DND-41 (cell line): ENCODE measurements around the gene SCRN1.

Experiments
- ATAC-seq: fragments of 200-7000 bp; cut with Tn5 transposase; 3 replicates; pipeline ENCODE4 v1.9.1; 2021; ENCODE audit warnings: low read depth; ENCODE audit not compliant: insufficient read depth
- DNase-seq: peaks from one replicate; pipeline ENCODE4 v3.0.0-alpha.2; 2020
- H2AFZ ChIP-seq: 2 replicates; pipeline ENCODE4 v1.6.0; 2012; ENCODE audit warnings: low read depth, low read length
- H3K27ac ChIP-seq: 2 replicates; pipeline ENCODE4 v1.5.1; 2012; ENCODE audit warnings: low read length, inconsistent platforms
- H3K27me3 ChIP-seq: fragments of 200-600 bp; sonication (generic); 2 replicates; pipeline ENCODE4 v1.6.0; 2012; ENCODE audit warnings: low read length, mild to moderate bottlenecking, inconsistent platforms; ENCODE audit not compliant: insufficient read depth, poor library complexity
- H3K36me3 ChIP-seq: 2 replicates; pipeline ENCODE4 v1.5.1; 2012; ENCODE audit warnings: low read length, inconsistent platforms; ENCODE audit not compliant: insufficient read depth
- H3K4me1 ChIP-seq: 2 replicates; pipeline ENCODE4 v1.5.1; 2012; ENCODE audit warnings: mild to moderate bottlenecking, low read length; ENCODE audit not compliant: insufficient read depth
- H3K4me2 ChIP-seq: 2 replicates; pipeline ENCODE4 v1.6.0; 2012; ENCODE audit warnings: mild to moderate bottlenecking, moderate library complexity, low read length, inconsistent platforms; ENCODE audit not compliant: insufficient read depth
- H3K4me3 ChIP-seq, 2 experiments: fragments of 200-600 bp in 1 of 2; shearing (Covaris generic) in 1 of 2; 2 replicates each; pipeline ENCODE4 v1.5.1; 2012 to 2016; ENCODE audit warnings: inconsistent platforms in 2 of 2, low read length in 2 of 2, mild to moderate bottlenecking in 2 of 2, low read depth in 1 of 2, moderate library complexity in 1 of 2
- H3K79me2 ChIP-seq: 2 replicates; pipeline ENCODE4 v1.6.0; 2012; ENCODE audit warnings: low read length, inconsistent platforms; ENCODE audit not compliant: insufficient read depth
- H3K9ac ChIP-seq: 2 replicates; pipeline ENCODE4 v1.6.0; 2012; ENCODE audit warnings: low read depth, mild to moderate bottlenecking, inconsistent platforms, low read length, moderate library complexity
- H3K9me3 ChIP-seq: 2 replicates; pipeline ENCODE4 v1.5.1; 2012; ENCODE audit warnings: low read length, moderate library complexity, mild to moderate bottlenecking, inconsistent platforms; ENCODE audit not compliant: insufficient read depth, severe bottlenecking
- H4K20me1 ChIP-seq: 2 replicates; pipeline ENCODE4 v1.6.0; 2012; ENCODE audit warnings: low read length; ENCODE audit not compliant: insufficient read depth
- CTCF ChIP-seq: IDR thresholded peaks from 2 replicates; pipeline ENCODE4 v1.5.1; 2012; ENCODE audit warnings: borderline replicate concordance, low read length, moderate library complexity, mild to moderate bottlenecking; ENCODE audit not compliant: poor library complexity, severe bottlenecking; ENCODE audit errors: extremely low read depth
- EZH2 ChIP-seq: IDR thresholded peaks from 3 replicates; pipeline ENCODE4 v1.6.1; 2012; ENCODE audit warnings: borderline replicate concordance, low read depth, mild to moderate bottlenecking, moderate library complexity, low read length, inconsistent platforms; ENCODE audit not compliant: severe bottlenecking

SCRN1 gene

GRCh38 chr7:29890251-29890650 lies 99.3 kb downstream of the SCRN1 start:
- Histone ChIP-seq H3K4me2 (no peak overlapping the region), H3K79me2 (no peaks in the 10 kb centered on the region), H2AFZ (no peak overlapping the region), H3K9ac (no peak overlapping the region), H3K4me1 (no peaks in the 10 kb centered on the region), H3K36me3 (no peaks in the 10 kb centered on the region), H3K27me3 (peaks cover 3% of the 10 kb centered on the region), H3K9me3 (no peaks in the 10 kb centered on the region), H3K4me3 (no peak overlapping the region), H4K20me1 (no peaks in the 10 kb centered on the region), H3K27ac (no peak overlapping the region)
- ATAC-seq = no peak
- no peak for DNase-seq
- no peak for TF ChIP-seq CTCF
- no peak for TF ChIP-seq EZH2

GRCh38 chr7:29889288-29889687 lies 100.3 kb downstream of the SCRN1 start:
- ATAC-seq (no peak), DNase-seq (no peak)
- no peak overlapping the region for H3K4me3 ChIP-seq
- H3K9ac ChIP-seq = no peak overlapping the region
- H3K27ac ChIP-seq = no peak overlapping the region
- H3K27me3 ChIP-seq = peaks cover 3% of the 10 kb centered on the region
- H2AFZ ChIP-seq = no peak overlapping the region
- H3K79me2 ChIP-seq = no peaks in the 10 kb centered on the region
- H3K9me3 ChIP-seq = no peaks in the 10 kb centered on the region
- TF ChIP-seq CTCF (no peak), EZH2 (no peak)
- no peaks in the 10 kb centered on the region for H4K20me1 ChIP-seq
- no peak overlapping the region for H3K4me2 ChIP-seq
- no peaks in the 10 kb centered on the region for H3K4me1 ChIP-seq
- H3K36me3 ChIP-seq = no peaks in the 10 kb centered on the region

GRCh38 chr7:29888006-29888405 lies 101.6 kb downstream of the SCRN1 start:
- Histone ChIP-seq H3K36me3 (no peaks in the 10 kb centered on the region), H3K9ac (no peak overlapping the region), H3K79me2 (no peaks in the 10 kb centered on the region), H4K20me1 (no peaks in the 10 kb centered on the region), H3K4me1 (no peaks in the 10 kb centered on the region), H2AFZ (no peak overlapping the region), H3K4me3 (no peak overlapping the region), H3K27me3 (peaks cover 3% of the 10 kb centered on the region), H3K4me2 (no peak overlapping the region), H3K27ac (no peak overlapping the region), H3K9me3 (no peaks in the 10 kb centered on the region)
- TF ChIP-seq EZH2 = no peak
- no peak for TF ChIP-seq CTCF
- ATAC-seq (no peak), DNase-seq (no peak)

GRCh38 chr7:29886827-29887226 lies 102.8 kb downstream of the SCRN1 start:
- H3K4me2 ChIP-seq = no peak overlapping the region
- peaks cover 3% of the 10 kb centered on the region for H3K27me3 ChIP-seq
- H4K20me1 ChIP-seq = no peaks in the 10 kb centered on the region
- H2AFZ ChIP-seq = no peak overlapping the region
- DNase-seq (no peak), ATAC-seq (no peak)
- TF ChIP-seq CTCF (no peak), EZH2 (no peak)
- no peaks in the 10 kb centered on the region for H3K79me2 ChIP-seq
- no peak overlapping the region for H3K27ac ChIP-seq
- H3K4me1 ChIP-seq = no peaks in the 10 kb centered on the region
- H3K36me3 ChIP-seq = no peaks in the 10 kb centered on the region
- no peaks in the 10 kb centered on the region for H3K9me3 ChIP-seq
- no peak overlapping the region for H3K4me3 ChIP-seq
- H3K9ac ChIP-seq = no peak overlapping the region
